IPS-11a (cell line): Measurements from ENCODE around the gene SMIM11.
"Not testable (repeated sequence)": the region's sequence is repeated elsewhere in the genome, so short reads cannot be mapped to it uniquely, and the experiment has no call there.

Experiments used
- H3K4me3 ChIP-seq: one replicate; pipeline ENCODE4 v1.5.1; 2013; ENCODE audit warnings: low read depth, low read length, control low read depth

The SMIM11 gene, protein sequence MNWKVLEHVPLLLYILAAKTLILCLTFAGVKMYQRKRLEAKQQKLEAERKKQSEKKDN

DNA sequence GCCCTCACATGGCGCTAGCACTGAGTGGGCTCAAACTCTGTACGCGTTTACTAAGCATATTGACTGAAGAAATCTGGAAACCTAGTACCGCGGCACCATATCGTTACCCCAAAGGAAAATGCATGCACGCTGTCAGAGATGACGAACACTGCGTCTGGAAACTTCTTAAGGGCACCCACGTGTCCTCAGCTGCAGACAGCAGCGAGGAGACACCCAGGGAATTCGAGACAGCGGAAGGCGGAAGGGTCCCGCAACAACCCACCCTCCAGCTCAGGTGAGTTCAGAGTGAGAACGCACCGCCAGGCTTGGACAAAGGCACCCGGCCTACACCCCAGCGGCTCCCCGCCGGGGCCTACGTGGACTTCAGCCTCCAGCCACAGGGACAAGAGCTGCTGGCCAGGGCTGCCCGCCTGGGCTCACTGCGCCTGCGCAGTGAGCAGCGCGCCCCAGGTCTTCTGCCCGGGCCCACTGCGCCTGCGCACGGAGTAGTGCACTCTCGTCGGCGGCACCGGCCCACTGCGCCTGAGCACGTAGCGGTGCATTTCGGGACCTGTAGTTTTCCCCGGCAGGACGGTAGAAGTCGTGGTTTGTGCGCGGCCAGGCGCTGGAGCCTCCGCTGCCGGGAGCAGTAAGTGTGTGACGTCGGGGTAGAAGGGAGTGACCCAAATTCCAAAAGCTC, at the start of gene SMIM11:
Gene SMIM11 (plus strand): TSS at position 568 of the 679 bp plus-strand sequence. CDS start 3,998 bp downstream, outside the sequence.
- H3K4me3 ChIP-seq = not testable (repeated sequence)

DNA sequence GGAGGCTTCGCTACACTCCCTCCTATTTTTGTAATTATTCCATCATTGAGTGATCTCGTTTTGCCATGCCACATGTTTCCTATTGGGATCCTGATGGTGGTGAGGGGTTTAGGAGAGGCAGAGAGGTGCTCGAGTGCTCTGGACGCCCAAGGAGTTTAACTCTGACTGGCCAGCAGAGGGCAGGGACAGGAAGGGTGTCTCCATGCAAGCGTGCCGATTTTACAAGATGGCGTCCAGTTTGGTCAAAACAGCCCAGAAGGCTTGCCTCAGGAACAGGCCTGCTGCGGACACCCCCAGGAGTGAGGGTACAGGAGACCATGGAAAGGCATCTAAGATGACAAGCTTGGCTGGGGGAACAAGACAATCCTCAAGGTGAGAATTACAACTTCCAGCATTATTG, 45.3 kb upstream of the SMIM11 start:
- H3K4me3 ChIP-seq = no peak overlapping the region

DNA sequence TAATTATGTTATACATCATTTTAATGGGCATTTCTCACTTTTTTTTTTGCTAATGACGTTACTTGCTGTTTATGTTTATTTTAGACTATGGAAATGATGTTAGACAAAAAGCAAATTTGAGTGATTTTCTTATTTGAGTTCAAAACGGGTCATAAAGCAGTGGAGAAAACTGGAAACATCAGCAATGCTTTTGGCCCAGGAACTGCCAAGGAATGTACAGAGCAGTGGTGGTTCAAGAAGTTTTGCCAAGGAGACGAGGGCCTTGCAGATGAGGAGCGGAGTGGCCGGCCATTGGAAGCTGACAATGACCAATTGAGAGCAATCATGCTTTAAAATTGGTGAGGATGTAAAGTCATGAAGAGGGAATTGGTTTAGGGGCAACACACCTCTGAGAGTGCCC, 43.6 kb upstream of the SMIM11 start:
- H3K4me3 ChIP-seq = no peak overlapping the region

DNA sequence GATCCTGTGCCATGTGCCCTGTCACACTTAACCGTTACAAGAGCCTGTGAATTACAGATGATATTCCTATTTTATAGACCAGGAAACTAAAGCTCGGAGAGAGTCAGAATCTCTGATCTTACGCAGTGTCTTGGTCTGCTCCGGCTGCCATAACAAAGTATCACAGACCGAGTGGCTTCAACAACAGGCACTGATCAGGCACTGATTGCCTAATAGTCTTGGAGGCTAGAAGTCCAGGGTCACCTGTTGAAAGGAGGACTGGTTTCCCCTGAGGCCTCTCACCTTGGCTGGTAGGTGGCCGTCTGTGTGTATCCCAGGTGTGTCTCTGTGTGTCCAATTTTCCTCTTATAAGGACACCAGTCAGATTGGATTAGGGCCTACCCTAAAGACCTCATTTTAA, 43.0 kb upstream of the SMIM11 start:
- no peak overlapping the region for H3K4me3 ChIP-seq

DNA sequence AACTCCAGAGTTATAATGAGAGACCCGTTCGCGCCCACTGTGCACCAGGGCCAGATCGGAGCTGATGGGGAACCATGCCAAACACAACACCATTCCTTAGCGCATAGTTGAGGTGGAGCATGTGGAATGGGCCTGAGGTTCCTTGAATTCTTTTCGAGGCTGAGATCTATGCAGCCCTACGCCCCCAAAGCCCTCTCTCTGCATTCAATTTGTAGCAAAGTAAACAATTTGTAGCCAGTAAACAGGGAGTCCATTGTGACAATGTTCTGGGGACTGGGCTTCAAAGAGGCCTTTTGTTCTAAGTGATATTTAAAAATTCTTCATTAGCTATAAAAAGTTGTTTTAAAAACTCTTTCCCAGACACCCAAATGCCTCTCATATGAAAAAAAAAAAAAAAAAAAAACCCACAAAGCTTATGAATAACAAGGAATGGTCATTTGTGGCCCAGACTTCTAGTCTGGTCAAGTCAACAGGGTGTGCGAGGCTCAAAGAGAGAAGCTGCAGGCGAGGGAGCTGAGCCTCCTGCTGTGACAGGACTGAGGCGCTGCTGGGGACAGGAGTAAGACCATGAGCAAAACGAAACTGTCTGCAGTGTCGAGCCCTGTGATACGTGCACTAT, 42.1 kb upstream of the SMIM11 start:
- no peak overlapping the region for H3K4me3 ChIP-seq

DNA sequence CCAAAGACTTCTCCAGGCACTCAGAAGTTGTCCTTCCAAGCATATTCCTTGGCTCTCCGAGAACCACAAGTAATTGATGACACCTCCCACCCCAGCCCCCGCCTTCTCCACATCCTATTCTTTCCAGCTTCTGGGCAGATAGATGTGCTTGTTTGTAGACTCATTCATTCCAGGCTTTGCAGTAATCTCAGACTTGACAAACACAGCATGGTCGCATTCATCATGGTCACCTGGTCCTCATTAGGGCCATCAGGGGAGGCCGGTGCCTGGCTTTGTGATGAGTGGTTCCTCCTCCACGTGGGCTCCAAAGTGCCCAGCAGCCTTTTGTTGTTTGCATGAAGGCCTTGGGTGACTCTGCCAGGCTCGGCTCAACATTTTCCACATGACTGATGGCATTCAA, 40.0 kb upstream of the SMIM11 start:
- no peak overlapping the region for H3K4me3 ChIP-seq

DNA sequence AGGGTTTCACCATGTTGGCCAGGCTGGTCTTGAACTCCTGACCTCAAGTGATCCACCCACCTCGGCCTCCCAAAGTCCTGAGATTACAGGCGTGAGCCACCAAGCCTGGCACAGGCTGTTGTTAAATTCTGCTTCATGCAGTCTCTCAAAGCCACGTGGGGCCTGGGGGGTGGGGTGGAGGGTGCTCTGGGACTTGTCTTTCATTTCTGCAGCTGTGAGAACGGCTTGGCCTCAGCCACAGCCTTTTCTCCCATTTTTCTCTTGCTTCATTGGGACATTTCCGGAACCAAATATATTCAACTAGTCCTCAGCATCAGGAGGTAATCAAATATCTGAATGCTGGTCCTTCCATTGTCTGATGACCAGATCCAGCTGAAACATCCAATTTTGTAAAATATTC, 39.1 kb upstream of the SMIM11 start:
- no peak overlapping the region for H3K4me3 ChIP-seq

DNA sequence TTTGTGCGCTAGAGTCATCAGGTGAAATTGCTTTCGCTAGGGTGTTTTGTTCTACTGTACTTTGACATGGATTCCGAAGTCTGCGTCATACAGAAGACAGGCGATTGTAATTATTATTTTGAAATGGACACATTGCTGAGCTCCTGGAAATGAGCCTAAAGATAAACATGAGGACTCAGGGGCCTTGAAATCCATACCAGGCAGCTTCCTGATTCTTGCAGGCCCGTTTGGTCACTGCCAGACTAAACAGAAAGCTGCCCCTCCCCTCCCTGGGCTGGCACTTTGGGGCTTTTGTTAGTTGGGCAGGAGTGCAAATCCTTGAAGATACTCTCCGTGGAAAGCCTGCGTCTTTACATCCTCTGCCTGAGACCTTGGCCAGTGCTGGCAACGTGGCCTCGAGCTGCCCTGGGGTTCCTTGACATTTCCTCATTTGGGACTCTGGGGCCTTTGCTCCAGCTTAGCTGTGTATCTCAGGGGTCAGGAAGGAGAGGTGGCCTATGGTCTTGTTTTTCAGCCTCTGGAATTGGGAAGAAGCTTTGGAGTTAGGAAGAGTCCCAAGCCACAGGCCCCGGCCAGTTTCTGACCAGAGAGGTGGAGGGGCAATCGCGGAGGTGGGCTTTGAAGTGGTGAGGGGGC, 38.4 kb upstream of the SMIM11 start:
- H3K4me3 ChIP-seq = no peak overlapping the region

DNA sequence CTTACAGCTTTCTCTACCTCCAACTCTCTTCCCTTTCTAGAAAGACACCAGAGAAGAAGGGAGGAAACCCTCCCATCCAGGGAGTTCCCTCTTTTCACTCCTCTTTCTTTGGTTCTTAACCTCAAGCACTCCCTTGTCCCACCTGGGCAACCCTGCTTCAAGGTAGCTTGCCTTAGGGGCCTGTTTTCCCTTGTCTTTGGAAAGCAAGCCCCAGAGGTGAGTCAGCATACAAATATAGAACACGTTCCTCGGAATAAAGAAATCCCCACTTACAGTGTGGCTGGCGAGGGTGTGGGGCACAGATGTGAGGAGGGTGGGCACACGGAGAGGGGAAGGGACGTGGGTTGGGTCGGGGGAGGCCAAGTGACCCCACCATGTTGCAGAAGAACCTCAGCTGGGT, 37.6 kb upstream of the SMIM11 start:
- no peak overlapping the region for H3K4me3 ChIP-seq

DNA sequence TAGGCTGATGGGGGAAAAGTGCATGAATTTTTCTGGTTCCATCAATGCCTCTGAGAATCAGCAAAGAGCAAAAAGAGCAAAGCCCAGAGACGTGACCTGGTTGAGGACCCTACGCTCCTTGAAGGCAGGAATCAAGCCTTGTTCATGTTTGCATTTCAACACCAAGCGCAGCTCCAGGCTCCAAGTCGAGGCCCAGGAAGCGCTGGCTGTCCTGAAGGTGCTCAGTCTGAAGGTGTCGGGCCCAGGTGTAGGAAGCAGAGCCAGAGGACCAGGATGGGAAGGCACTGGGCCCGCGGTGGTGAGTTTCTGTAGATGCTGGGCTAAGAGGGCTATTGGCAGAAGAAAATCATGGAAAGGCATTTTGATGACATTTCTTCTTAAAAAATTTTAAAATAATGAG, 37.1 kb upstream of the SMIM11 start:
- H3K4me3 ChIP-seq = no peak overlapping the region

DNA sequence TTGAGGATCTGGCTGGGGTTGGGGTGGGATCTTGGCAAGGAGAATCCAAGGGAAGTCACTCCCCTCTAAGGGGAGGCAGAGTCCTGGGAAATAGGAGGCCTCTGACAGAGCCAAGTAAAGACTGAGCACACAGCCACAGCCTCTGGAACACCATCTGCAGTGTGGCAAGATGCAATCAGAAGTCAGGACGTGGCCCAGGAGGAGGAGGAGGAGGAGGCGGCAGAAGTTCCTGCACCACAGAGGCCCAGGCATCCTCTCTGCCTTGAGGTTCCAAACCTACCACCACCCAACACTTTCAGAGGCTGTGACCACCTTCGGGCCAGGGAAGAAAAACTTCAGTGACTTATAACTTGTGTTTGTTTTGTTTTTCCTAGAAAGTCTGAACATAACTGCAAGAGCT, 35.2 kb upstream of the SMIM11 start:
- H3K4me3 ChIP-seq = no peak overlapping the region

DNA sequence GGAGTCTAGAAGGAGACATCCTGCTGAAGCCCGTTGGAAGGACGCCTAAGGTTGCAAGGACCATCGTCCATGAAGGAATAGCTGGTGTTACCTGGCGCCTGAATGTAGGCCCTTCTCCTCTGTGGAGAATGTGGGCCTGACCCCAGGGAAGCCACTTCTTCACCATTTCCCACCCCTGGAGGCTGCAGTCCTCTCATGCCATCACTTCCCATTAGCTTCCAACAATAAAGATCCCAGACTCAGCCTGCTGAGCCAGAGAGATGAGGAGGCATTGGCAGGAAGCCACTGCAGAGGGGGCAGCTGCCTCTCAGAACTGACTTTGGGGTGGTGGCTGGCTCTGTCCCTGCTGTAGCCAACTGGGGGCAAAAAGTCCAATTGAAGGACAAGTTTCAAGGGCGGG, 32.8 kb upstream of the SMIM11 start:
- no peak overlapping the region for H3K4me3 ChIP-seq

DNA sequence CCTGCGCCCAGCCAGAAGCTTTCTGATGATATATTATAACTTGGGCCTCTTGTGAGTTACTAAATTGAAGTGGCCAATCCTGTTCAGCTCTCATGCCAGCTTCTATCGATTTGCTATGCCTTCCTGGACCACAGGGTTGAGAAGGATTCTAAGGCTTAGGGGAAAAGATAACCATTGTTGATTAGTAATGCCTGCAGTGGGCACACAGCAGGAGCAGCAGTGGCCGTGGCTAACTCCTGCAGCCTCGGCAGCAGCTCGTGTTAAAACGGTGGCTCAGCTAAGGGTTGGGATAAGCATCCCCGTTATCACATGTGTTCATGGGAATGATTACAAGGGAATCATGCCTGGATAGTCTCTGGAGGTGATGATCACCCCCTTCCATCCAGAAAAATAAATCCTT, 32.0 kb upstream of the SMIM11 start:
- H3K4me3 ChIP-seq = no peak overlapping the region

DNA sequence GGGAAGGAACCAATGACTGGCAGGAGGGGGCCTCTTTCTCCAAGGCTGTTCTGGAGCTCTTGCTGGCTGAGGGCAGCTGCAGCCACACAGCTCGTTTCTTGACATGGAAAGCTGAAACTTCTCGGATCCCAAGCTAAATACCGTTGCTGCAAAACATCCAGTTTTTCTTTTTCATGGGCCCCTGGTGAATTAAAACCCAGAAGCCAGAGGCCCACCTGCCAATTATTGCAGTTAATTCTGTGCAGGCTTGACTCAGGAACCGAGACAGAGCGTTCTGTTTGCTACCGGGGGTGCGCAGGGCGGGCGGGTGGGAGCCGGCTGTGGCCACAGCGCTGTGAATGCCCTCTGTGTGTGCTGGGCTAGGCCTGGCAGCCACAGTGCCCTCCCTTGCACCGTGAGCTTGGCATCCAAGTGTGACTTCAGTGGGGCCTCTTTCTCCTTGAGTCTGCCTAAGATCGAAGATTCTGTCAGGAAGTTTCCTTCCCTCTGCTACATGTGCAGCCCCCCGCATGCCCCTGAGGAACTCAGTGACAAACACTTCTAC, 31.4 kb upstream of the SMIM11 start:
- H3K4me3 ChIP-seq = no peak overlapping the region

DNA sequence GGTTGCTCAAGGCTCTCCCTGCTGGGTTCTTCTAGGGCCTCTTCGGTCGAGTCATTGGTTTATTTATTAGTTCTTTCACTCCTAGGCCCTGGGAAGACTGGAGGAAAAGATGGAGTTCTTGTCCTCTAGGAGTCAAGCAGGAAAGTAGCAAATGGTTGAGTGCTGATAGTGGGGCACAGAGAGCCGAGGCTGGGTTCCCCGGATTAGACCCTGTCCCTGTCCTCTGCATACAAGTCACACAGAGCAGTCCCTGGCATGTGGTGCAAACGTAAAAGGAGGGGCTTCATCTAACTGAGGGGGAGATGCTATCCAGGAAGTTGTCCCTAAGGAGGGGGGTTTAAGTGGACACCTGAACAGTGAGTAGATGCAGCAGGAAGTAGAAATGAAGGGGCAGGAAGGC, 30.7 kb upstream of the SMIM11 start:
- no peak overlapping the region for H3K4me3 ChIP-seq

DNA sequence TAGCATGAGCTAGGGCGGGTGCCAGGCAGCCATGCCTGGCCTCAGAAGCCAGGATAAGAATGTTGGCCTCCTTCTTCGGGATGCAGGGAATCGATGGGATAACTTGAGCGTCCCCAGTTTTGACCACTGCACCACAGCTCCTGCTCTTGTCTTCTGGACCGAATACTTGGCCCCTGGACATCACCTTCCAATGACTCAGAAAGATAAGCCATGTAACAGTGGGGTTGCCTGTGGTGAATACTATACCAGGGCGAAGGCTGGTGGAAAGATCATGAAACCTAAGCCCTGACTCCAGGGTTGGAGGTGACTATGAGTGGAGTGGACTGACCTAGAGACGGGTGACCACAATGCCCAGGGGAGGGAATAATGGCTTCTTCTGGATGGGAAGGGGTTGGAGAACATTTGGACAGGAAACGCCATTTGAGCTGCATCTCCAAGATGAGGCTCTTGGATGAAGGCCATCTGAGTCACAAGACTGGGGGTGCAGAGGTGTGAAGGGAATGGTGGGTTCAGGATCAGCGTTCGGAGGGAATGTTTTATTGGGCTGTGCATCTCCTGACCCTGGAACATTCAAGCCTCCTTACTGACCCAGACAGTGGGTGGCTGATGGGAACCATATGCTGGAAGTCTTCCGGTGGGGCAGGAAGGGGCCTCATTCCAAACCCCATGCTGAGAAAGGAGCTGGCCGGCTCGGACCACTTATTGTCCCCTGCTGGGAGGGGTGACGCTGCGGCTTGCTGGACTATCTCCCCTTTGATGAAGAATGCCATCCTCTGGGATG, 30.0 kb upstream of the SMIM11 start:
- H3K4me3 ChIP-seq = no peak overlapping the region

DNA sequence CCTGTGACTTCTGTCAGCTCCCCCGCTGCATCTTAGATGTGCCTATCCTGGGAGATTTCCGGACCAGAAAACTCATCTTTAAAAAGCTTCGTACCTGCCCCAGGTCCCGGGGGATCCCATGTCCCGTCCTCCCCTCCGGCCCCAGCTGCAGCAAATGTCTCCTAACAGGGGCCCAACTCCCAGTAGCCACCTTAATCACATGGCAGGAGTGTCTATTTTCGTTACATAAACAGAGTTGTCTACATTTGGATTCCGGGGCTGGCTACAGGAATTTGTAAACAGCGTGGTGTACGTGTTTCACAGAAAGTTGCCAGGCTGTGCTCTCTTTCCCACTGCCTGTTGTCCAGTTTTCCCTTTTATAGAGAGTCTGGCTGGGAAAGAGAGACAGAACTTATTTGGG, 29.4 kb upstream of the SMIM11 start:
- H3K4me3 ChIP-seq = no peak overlapping the region

DNA sequence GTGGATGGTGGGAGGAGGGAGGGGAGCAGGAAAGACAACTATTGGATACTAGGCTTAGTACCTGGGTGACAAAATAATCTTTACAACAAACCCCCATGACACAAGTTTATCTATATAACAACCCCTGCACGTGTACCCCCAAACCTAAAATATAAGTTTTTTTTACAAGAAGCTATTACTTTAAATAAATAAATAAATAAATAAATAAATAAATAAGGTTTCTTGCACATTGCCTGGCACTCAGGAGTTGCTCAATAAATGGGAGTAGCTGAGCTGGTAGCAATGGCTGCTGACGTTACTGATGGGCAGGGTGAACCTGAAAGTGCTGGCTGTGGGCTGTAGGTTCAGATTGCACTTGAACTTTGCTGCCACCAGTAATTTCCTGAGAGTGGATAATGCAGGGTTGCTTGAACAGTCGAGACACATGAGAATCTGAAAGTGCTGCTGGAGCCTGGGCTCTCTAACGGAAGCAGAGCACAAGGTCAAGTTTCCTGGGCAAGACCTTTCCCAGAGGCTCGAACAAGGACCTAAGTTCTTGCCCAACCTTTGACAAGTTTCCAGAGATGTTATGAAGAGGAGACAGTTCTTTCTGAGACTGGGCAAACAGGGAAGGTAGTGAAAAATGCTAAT, 26.3 kb upstream of the SMIM11 start:
- no peak overlapping the region for H3K4me3 ChIP-seq

DNA sequence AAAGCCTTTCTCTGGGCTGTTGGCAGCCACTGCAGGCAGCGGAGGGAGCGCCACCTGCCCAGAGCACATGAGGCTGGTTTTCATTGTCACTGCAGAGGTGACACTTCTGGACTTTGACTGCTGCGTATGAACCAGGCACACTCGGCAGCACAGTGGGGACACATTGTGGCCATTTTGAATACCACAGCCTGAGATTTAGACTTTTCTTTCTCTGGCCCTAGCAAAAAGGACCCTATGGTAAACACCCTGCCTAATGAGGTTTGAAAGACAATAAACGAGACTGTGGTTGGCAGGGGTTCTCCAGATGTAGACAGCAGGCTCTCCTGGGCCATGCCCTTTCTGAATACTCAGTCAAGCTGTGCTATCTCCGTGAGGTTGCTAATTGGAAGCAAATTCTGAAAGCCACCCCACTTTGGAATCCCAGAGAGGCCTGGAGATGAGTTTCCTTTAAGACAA, 23.5 kb upstream of the SMIM11 start:
- no peak overlapping the region for H3K4me3 ChIP-seq

DNA sequence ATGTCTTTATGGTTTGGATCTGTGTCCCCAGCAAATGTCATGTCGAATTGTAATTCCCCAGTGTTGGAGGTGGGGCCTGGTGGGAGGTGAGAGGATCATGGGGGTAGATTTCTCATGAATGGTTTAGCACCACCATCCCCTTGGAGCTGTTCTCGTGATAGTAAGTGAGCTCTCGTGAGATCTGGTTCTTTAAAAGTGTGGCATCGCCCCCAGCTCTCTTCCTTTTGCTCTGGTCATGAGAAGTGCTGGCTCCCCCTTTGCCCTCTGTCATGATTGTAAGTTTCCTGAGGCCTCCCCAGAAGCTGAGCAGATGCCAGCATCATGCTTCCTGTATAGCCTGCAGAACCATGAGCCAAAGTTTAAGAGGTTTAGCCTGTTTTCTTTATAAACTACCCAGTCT, 22.8 kb upstream of the SMIM11 start:
- no peak overlapping the region for H3K4me3 ChIP-seq

DNA sequence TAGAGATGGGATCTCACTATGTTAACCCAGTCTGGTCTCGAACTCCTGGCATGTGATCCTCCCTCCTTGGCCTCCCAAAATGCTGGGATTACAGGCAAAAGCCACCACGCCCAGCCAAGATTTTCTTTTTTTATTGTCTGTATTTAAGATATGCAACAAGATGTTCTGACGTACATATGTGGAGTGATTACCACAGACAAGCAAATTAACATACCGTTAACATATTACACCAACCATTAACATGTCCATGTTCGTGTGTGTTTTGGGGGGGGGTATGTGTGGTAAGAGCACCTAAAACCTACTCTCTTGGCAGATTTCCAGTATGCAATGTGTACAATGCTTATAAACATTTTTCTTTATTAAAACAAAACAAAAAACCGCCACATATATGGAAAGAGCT, 22.1 kb upstream of the SMIM11 start:
- H3K4me3 ChIP-seq = no peak overlapping the region
